Endothelial cell of umbilical vein (primary cell): ENCODE data around the gene PFN4. TPM values are rescaled to one million over a fixed set of nuclear protein-coding genes. Genes with fewer than 3 reads are reported as not detected.

ENCODE experiments used
- BruUV-seq: library from RNA; stranded (reverse); fragments of 400-500 nt; replicated peaks from 2 replicates; lab custom pipeline; 2021; lab: Mats Ljungman, UMichigan
- CTCF ChIA-PET: fragments of 300-600, 350-600 bp; sonication (Branson Sonifier 250); formaldehyde crosslinking; loops from one replicate; lab custom pipeline; 2021; ENCODE audit warnings: antibody characterized with exemption, inconsistent platforms; lab: Charles Lee
- POLR2A ChIA-PET: fragments of 300-600, 350-600 bp; sonication (Branson Sonifier 250); formaldehyde crosslinking; loops from one replicate; lab custom pipeline; 2021; ENCODE audit warnings: antibody characterized with exemption, inconsistent platforms; lab: Charles Lee
- DNase-seq: peaks from one replicate; pipeline ENCODE4 v3.0.0-alpha.2; 2011; ENCODE audit warnings: low read depth, low spot score
- FAIRE-seq: peaks from 2 replicates; lab custom pipeline; 2011; peaks lifted over from hg19 to GRCh38; lab: Jason Lieb, UNC
- H2AFZ ChIP-seq: 2 replicates; pipeline ENCODE4 v1.6.0; 2012; ENCODE audit warnings: low read depth, low read length, control low read depth, inconsistent platforms
- H3K27ac ChIP-seq: 2 replicates; pipeline ENCODE4 v1.5.1; 2011; ENCODE audit warnings: low read depth, mild to moderate bottlenecking, control low read depth, low read length, moderate library complexity; ENCODE audit not compliant: insufficient read depth
- H3K27me3 ChIP-seq, 2 experiments: 2 replicates each; pipeline versions ENCODE4 v1.6.0 to v1.6.1; 2011; ENCODE audit warnings: low read length in 2 of 2, mixed read lengths in 1 of 2; ENCODE audit not compliant: control insufficient read depth in 2 of 2, insufficient read depth in 2 of 2
- H3K36me3 ChIP-seq, 2 experiments: 2 replicates in 1 of 2; 3 replicates in 1 of 2; pipeline ENCODE4 v1.5.1; 2011; ENCODE audit warnings: low read length in 2 of 2, mild to moderate bottlenecking in 1 of 2, moderate library complexity in 1 of 2; ENCODE audit not compliant: control insufficient read depth in 2 of 2, insufficient read depth in 2 of 2; ENCODE audit errors: extremely low read depth in 1 of 2
- H3K4me1 ChIP-seq: 3 replicates; pipeline ENCODE4 v1.5.1; 2011; ENCODE audit warnings: mild to moderate bottlenecking, low read length; ENCODE audit not compliant: control insufficient read depth, insufficient read depth; ENCODE audit errors: extremely low read depth
- H3K4me2 ChIP-seq: 2 replicates; pipeline ENCODE4 v1.6.1; 2011; ENCODE audit warnings: low read length, control low read depth, mixed read lengths; ENCODE audit not compliant: insufficient read depth
- H3K4me3 ChIP-seq, 3 experiments: fragments of 200-600 bp in 1 of 3; sonication (generic), shearing (Covaris generic) in 1 of 3; replicated peaks in 1 of 3; 2 replicates each; pipeline ENCODE4 v1.5.1; 2011 to 2016; ENCODE audit warnings: control low read depth in 3 of 3, low read length in 3 of 3, mild to moderate bottlenecking in 2 of 3, inconsistent platforms in 1 of 3, low read depth in 1 of 3, moderate library complexity in 1 of 3; ENCODE audit not compliant: insufficient read depth in 1 of 3
- H3K79me2 ChIP-seq: 2 replicates; pipeline ENCODE4 v1.6.0; 2012; ENCODE audit warnings: low read length, inconsistent platforms; ENCODE audit not compliant: control insufficient read depth, insufficient read depth
- H3K9ac ChIP-seq: replicated peaks from 2 replicates; pipeline ENCODE3; 2011; ENCODE audit warnings: low read length, control low read depth; ENCODE audit not compliant: insufficient read depth; ENCODE audit errors: extremely low read depth
- H3K9me1 ChIP-seq: replicated peaks from 3 replicates; pipeline ENCODE4 v1.6.0; 2011; ENCODE audit warnings: mild to moderate bottlenecking, low read length; ENCODE audit not compliant: control insufficient read depth, insufficient read depth; ENCODE audit errors: extremely low read depth
- H3K9me3 ChIP-seq: replicated peaks from 2 replicates; pipeline ENCODE4 v1.5.1; 2012; ENCODE audit warnings: low read length, inconsistent platforms; ENCODE audit not compliant: control insufficient read depth, insufficient read depth
- H4K20me1 ChIP-seq: replicated peaks from 2 replicates; pipeline ENCODE3; 2011; ENCODE audit warnings: mild to moderate bottlenecking, low read length; ENCODE audit not compliant: control insufficient read depth, insufficient read depth; ENCODE audit errors: extremely low read depth
- EZH2 ChIP-seq: IDR thresholded peaks from 2 replicates; pipeline ENCODE4 v1.6.1; 2012; ENCODE audit warnings: borderline replicate concordance, low read depth, mild to moderate bottlenecking, moderate library complexity, low read length, inconsistent platforms; ENCODE audit not compliant: severe bottlenecking
- FOS ChIP-seq: IDR thresholded peaks from 2 replicates; pipeline ENCODE4 v1.6.1; 2011; ENCODE audit warnings: mild to moderate bottlenecking, low read length, moderate library complexity, borderline replicate concordance; ENCODE audit not compliant: insufficient read depth
- GATA2 ChIP-seq: IDR thresholded peaks from 2 replicates; pipeline ENCODE4 v1.7.0; 2011; ENCODE audit warnings: low read depth, mild to moderate bottlenecking, moderate library complexity, mixed read lengths, low read length; ENCODE audit not compliant: insufficient read length, insufficient read depth
- JUN ChIP-seq: IDR thresholded peaks from 2 replicates; pipeline ENCODE4 v1.6.1; 2011; ENCODE audit warnings: borderline replicate concordance, low read depth; ENCODE audit not compliant: insufficient read length, insufficient read depth
- POLR2A ChIP-seq: IDR thresholded peaks from 2 replicates; pipeline ENCODE4 v1.6.1; 2012; ENCODE audit warnings: low read depth, mild to moderate bottlenecking, control low read depth, low read length
- POLR2AphosphoS5 ChIP-seq: IDR thresholded peaks from 2 replicates; pipeline ENCODE4 v1.6.1; 2012; ENCODE audit warnings: low read depth, mild to moderate bottlenecking, control low read depth, low read length, moderate library complexity; ENCODE audit not compliant: insufficient read depth
- dilution Hi-C: fragments of 300-500 bp; cut with MboI; formaldehyde crosslinking; loops from one replicate; pipeline ENCODE4 v1.15.0; 2019; ENCODE audit warnings: low sequenced_read_pairs; ENCODE audit not compliant: extremely low pct_ligation_motif_present
- intact Hi-C: fragments of 100-400 bp; cut with micrococcal nuclease; formaldehyde crosslinking; loops from one replicate; pipeline ENCODE4 v1.10.0; 2022
- polyA plus RNA-seq, 4 experiments: library from polyadenylated mRNA; depleted of rRNA in 3 of 4; stranded (reverse) in 3 of 4; unstranded in 1 of 4; fragments of >200 nt; gene quantifications; 2 replicates each; pipeline versions ENCODE4 v1.2.1 to v1.2.3, GENCODE V29; 2011 to 2012; ENCODE audit warnings: missing spikeins in 1 of 4
- total RNA-seq: library from RNA; stranded (reverse); gene quantifications from 2 replicates; pipeline ENCODE4 v1.2.3, GENCODE V29; 2021

PFN4 gene
- total and polyA plus RNA-seq, 2 donors (not counting 3 experiments of a cell fraction or from before 2014, with no cell fraction given), result 0.23 to 0.93 TPM

DNA sequence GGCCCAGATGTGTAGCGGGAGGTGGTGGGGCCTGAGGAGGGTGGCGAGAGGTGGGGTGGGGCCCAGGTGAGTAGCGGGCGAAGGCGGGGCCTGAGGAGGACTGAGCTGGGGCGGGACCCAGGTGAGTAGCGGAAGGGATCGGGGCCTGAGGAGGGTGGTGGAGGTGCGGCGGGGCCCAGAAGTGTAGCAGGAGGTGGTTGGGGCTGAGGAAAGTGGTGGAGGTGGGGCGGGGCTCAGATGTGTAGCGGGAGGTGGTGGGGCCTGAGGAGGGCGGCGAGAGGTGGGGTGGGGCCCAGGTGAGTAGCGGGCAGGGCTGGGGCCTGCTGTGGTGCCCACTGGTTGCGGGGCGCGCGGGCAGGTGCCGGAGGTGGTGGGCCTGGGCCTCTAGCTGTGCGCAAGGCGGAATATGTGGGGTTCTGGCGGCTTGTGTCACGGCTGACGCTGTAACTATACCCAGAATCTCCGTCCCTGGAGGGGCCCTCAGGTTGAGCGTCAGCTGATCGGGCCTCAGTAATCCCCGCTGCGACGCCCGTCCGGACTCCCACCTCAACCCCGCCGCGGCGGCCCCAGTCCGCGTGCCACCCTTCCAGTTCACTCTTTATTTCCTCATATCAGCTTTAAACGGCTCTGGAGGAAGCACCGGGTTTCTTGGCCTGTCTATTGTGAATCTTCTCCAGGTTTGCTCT is 46.1 kb downstream of the PFN4 start:
- TF ChIP-seq POLR2AphosphoS5 (peak; percentile 41), JUN (no peak), POLR2A (peak; percentile 74), EZH2 (no peak), FOS (no peak), GATA2 (no peak)
- peaks cover 12% of the 10 kb centered on the region for H3K4me1 ChIP-seq
- BruUV-seq, result no TSS peak
- H3K4me3 ChIP-seq, result peak overlapping the region; percentile 53 to 92 (median 79)
- no peak overlapping the region for H3K27ac ChIP-seq
- dilution Hi-C loops (no loop called here), intact Hi-C loops (loop anchor here (1.0 to 2.0 kb wide), 5 partner anchors 7 to 150 kb away; partner anchors contain the start of genes ATAD2B, TP53I3 and WDCP)
- no peaks in the 10 kb centered on the region for H4K20me1 ChIP-seq
- peak overlapping the region; percentile 74 for H3K4me2 ChIP-seq
- H3K9me1 ChIP-seq, result no peaks in the 10 kb centered on the region
- no peaks in the 10 kb centered on the region for H3K27me3 ChIP-seq
- peak overlapping the region; percentile 29 for H3K9ac ChIP-seq
- FAIRE-seq (peak; percentile 12), DNase-seq (peak; percentile 30)
- H3K9me3 ChIP-seq, result no peaks in the 10 kb centered on the region
- peaks cover 29% of the 10 kb centered on the region for H3K79me2 ChIP-seq
- H3K36me3 ChIP-seq, result peaks cover 10 to 12% of the 10 kb centered on the region in 2 experiments
- ChIA-PET CTCF (interaction anchor here (1.1 to 2.0 kb wide), 6 partner anchors 8 to 252 kb away, joined by 3 to 15 read pairs (median 6); partner anchors contain the start of genes ATAD2B, TP53I3 and WDCP), POLR2A (interaction anchor here (0.6 to 1.9 kb wide), 5 partner anchors 7 to 148 kb away, joined by 3 to 8 read pairs (median 5); partner anchors contain the start of genes MFSD2B, TP53I3 and WDCP)
- peak overlapping the region; percentile 69 for H2AFZ ChIP-seq
